Testis (tissue), 3 donors: ENCODE results near the gene KRT15. TPM values are rescaled to one million over a fixed set of nuclear protein-coding genes. Genes with fewer than 3 reads are reported as not detected.
"Not testable (repeated sequence)": the region's sequence is repeated elsewhere in the genome, so short reads cannot be mapped to it uniquely, and the experiment has no call there.

Experiments
- DNase-seq: peaks from one replicate; pipeline ENCODE4 v3.0.0-alpha.2; 2019
- H3K27ac ChIP-seq, 2 donors: fragments of 200-600 bp; sonication (generic); one replicate each; pipeline ENCODE4 v1.5.1; 2019
- H3K27me3 ChIP-seq: fragments of 200-600 bp; sonication (generic); one replicate; pipeline ENCODE4 v1.5.1; 2019
- H3K36me3 ChIP-seq: fragments of 200-600 bp; sonication (generic); one replicate; pipeline ENCODE4 v1.5.1; 2017; ENCODE audit warnings: low read depth; ENCODE audit errors: missing control alignments
- H3K4me1 ChIP-seq: fragments of 200-600 bp; sonication (generic); one replicate; pipeline ENCODE4 v1.5.1; 2019
- H3K4me3 ChIP-seq, 2 donors: fragments of 200-600 bp; sonication (generic); one replicate each; pipeline ENCODE4 v1.5.1; 2017 to 2019
- H3K9me3 ChIP-seq: fragments of 200-600 bp; sonication (generic); one replicate; pipeline ENCODE4 v1.5.1; 2017
- POLR2A ChIP-seq: fragments of 450-650 bp; IDR thresholded peaks from one replicate; pipeline ENCODE4 v1.6.1; 2017; ENCODE audit warnings: antibody characterized with exemption, mild to moderate bottlenecking, moderate library complexity
- WGBS, 2 donors: methylation state at CpG; one replicate each; pipeline ENCODE4 v1.1.5; 2018; 5-methylcytosine and 5-hydroxymethylcytosine counted together
- intact Hi-C: fragments of 100-400 bp; cut with DNase I; formaldehyde crosslinking; loops from one replicate; pipeline ENCODE4 v1.15.1; 2023; ENCODE audit warnings: low total_unique reads
- polyA plus RNA-seq: library from polyadenylated mRNA; stranded (reverse); fragments of 350-450 nt; fragmentation: Illumina TruSeq; extraction: RNeasy Lipid Tissue Mini Kit (QIAGEN cat#74804); gene quantifications from one replicate; pipeline ENCODE4 v1.2.3, GENCODE V29; 2014; ENCODE audit warnings: low read depth, low replicate concordance; ENCODE audit not compliant: insufficient read depth
- total RNA-seq, 2 donors: library from RNA; depleted of rRNA; stranded (reverse); fragments of >200 nt; gene quantifications; one replicate each; pipeline ENCODE4 v1.2.3, GENCODE V29; 2016
- TF ChIP-seq, protein P1 (sequence below), 3 experiments: fragments of 450-650 bp in 2 of 3; fragments of 200-600 bp in 1 of 3; sonication (generic) in 1 of 3; IDR thresholded peaks; one replicate each; pipeline ENCODE4 v1.5.1; 2016 to 2019; ENCODE audit warnings: antibody characterized with exemption in 3 of 3, mild to moderate bottlenecking in 2 of 3, moderate library complexity in 1 of 3

The KRT15 gene
- total and polyA plus RNA-seq, 3 donors from 2014 or later, result 5.8 to 21.7 (median 19.4) TPM

GRCh38 chr17:41545829-41546410 is 27.2 kb upstream of the KRT15 start:
- no peak for TF ChIP-seq POLR2A
- TF ChIP-seq, protein P1, sequence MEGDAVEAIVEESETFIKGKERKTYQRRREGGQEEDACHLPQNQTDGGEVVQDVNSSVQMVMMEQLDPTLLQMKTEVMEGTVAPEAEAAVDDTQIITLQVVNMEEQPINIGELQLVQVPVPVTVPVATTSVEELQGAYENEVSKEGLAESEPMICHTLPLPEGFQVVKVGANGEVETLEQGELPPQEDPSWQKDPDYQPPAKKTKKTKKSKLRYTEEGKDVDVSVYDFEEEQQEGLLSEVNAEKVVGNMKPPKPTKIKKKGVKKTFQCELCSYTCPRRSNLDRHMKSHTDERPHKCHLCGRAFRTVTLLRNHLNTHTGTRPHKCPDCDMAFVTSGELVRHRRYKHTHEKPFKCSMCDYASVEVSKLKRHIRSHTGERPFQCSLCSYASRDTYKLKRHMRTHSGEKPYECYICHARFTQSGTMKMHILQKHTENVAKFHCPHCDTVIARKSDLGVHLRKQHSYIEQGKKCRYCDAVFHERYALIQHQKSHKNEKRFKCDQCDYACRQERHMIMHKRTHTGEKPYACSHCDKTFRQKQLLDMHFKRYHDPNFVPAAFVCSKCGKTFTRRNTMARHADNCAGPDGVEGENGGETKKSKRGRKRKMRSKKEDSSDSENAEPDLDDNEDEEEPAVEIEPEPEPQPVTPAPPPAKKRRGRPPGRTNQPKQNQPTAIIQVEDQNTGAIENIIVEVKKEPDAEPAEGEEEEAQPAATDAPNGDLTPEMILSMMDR (IDR thresholded peaks at IDR 0.05), result no peak
- intact Hi-C loops, result no loop called here

DNA sequence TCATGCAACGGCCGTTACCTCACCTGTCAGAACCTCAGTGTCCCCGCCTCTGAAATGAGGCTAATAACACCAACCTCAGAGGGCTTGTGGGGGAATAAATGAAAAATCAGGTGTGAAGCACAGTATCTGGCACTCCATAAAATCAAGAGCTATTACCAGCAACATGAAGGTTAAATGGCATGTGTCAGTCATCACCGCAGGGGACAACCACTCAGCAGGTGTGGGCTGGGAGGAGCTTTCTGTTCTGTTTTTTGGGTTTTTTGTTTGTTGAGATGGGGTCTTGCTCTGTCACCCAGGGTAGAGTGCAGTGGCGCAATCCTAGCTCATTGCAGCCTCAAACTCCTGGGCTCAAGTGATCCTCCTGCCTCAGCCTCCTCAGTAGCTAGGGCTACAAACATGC is 26.2 kb upstream of the KRT15 start:
- no peaks in the 10 kb centered on the region for H3K27me3 ChIP-seq
- WGBS, 2 donors, result 90 to 93% methylated on average over 5 of the region's 5 CpGs
- TF ChIP-seq, protein P1 (IDR thresholded peaks at IDR 0.05), result no peak
- TF ChIP-seq POLR2A, result no peak
- no peaks in the 10 kb centered on the region for H3K9me3 ChIP-seq
- intact Hi-C loops, result no loop called here
- no peak overlapping the region for H3K4me3 ChIP-seq
- no peak for DNase-seq
- no peaks in the 10 kb centered on the region for H3K36me3 ChIP-seq
- peaks cover 23% of the 10 kb centered on the region for H3K4me1 ChIP-seq
- H3K27ac ChIP-seq, result no peak overlapping the region

More at GRCh38 chr17:41545829-41546410, 27.2 kb upstream of the KRT15 start:
- Histone ChIP-seq H3K27ac (no peak overlapping the region), H3K9me3 (no peaks in the 10 kb centered on the region), H3K36me3 (no peaks in the 10 kb centered on the region), H3K4me1 (peaks cover 23% of the 10 kb centered on the region), H3K4me3 (no peak overlapping the region), H3K27me3 (no peaks in the 10 kb centered on the region)
- 77 to 87% methylated on average over 7 to 13 of the region's 13 CpGs for WGBS, 2 donors
- no peak for DNase-seq

GRCh38 chr17:41544491-41544892 is 25.8 kb upstream of the KRT15 start:
- TF ChIP-seq, protein P1 (IDR thresholded peaks at IDR 0.05), result no peak
- no peak for TF ChIP-seq POLR2A
- whole genome bisulfite sequencing, 2 donors, result 45 to 58% methylated on average over 5 of the region's 5 CpGs
- no peaks in the 10 kb centered on the region for H3K27me3 ChIP-seq
- H3K27ac ChIP-seq, result no peak overlapping the region
- DNase-seq, result no peak
- intact Hi-C loops, result no loop called here
- no peaks in the 10 kb centered on the region for H3K36me3 ChIP-seq
- peaks cover 22% of the 10 kb centered on the region for H3K4me1 ChIP-seq
- no peaks in the 10 kb centered on the region for H3K9me3 ChIP-seq
- H3K4me3 ChIP-seq, result no peak overlapping the region

DNA sequence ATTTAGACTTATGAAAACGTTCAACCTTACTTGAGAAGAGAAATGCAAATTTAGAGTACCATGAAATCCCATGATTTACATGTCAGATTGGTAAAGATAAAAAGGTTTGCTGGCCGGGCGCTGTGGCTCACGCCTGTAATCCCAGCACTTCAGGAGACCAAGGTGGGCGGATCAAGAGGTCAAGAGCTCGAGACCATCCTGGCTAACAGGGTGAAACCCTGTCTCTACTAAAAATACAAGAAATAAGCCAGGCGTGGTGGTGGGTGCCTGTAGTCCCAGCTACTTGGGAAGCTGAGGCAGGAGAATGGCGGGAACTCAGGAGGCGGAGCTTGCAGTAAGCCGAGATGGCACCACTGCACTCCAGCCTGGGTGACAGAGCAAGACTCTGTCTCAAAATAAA is 24.1 kb upstream of the KRT15 start:
- H3K27ac ChIP-seq, H3K4me1 ChIP-seq, DNase-seq, H3K27me3 ChIP-seq, H3K36me3 ChIP-seq, intact Hi-C loops, H3K9me3 ChIP-seq, H3K4me3 ChIP-seq: not testable (repeated sequence)
- 87 to 90% methylated on average over 10 of the region's 10 CpGs for WGBS, 2 donors

DNA sequence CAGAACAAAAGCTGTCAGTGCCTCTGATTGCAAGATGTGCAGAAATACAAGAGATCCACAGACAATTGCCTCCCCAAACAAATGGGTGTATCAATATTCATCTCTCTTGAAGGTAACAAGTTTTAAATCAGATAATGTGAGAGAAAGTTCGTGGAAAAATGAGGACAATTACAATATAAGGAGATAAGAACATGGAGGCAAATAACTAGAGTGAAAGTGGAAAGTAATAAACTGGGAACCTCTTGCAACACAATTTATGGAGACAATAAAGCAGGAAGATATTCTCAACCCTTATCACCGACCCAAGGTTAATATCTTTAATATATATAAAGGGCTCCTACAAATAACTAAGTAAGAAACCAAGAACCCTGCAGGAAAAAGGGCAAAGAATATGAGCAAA is 23.7 kb upstream of the KRT15 start:
- Histone ChIP-seq H3K4me3 (no peak overlapping the region), H3K9me3 (no peaks in the 10 kb centered on the region), H3K36me3 (no peaks in the 10 kb centered on the region), H3K4me1 (peaks cover 2% of the 10 kb centered on the region), H3K27me3 (no peaks in the 10 kb centered on the region), H3K27ac (no peak overlapping the region)
- intact Hi-C loops, result no loop called here
- DNase-seq, result no peak
- WGBS, 2 donors, result 57 to 58% methylated on average over 2 of the region's 2 CpGs
- no peak for TF ChIP-seq POLR2A
- TF ChIP-seq, protein P1 (IDR thresholded peaks at IDR 0.05), result no peak
